Transverse colon (tissue), 4 donors: ENCODE measurements around the gene FGF7.

Experiments used
- CTCF ChIP-seq, 5 experiments: fragments of 200-600 bp in 3 of 5; fragments of 450-650 bp in 2 of 5; sonication (generic) in 3 of 5; IDR thresholded peaks; 1 replicate in 2 of 5; 2 replicates in 3 of 5; pipeline ENCODE4 v1.5.1; 2016 to 2017; ENCODE audit warnings: antibody characterized with exemption in 5 of 5, inconsistent platforms in 3 of 5, mild to moderate bottlenecking in 2 of 5, moderate library complexity in 1 of 5
- POLR2A ChIP-seq: fragments of 450-650 bp; IDR thresholded peaks from one replicate; pipeline ENCODE4 v1.6.1; 2016; ENCODE audit warnings: antibody characterized with exemption, mild to moderate bottlenecking, moderate library complexity
- POLR2AphosphoS5 ChIP-seq, 3 donors: sonication (generic); formaldehyde crosslinking; IDR thresholded peaks; one replicate each; pipeline ENCODE4 v1.6.1; 2016; ENCODE audit warnings: antibody characterized with exemption in 3 of 3

- TF ChIP-seq POLR2A (no peak), CTCF (IDR thresholded peaks at IDR 0.05) (no peak), POLR2AphosphoS5 (IDR thresholded peaks at IDR 0.05) (no peak)
Measured at GRCh38 chr15:49410641-49411040, 12.4 kb upstream of the FGF7 start.
